Measurements from ENCODE around the gene CCNG2. TPM values are rescaled to one million over a fixed set of nuclear protein-coding genes. Genes with fewer than 3 reads are reported as not detected.

The CCNG2 gene
- total RNA-seq, 1 experiment from 2014 or later, result 10.6 TPM

DNA sequence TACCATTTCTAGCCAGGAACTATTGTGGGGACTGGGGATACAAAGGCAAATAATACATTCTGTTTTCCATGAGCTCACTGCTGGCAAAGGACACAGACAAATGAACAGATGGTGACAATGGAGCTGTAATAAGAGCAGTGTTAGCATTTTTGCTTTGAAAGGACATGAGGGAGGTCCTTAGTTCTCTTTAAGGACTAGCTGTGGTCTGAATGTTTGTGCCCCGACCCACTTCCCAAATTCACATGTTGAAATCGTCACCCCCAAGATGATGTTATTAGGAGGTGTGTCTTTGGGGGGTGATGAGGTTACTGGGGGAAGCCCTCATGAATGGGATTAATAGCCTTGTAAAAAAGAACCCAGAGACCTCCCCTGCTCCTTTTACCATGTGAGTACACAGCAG lies 30.3 kb downstream of the CCNG2 start:
- Histone ChIP-seq H3K14ac (ENCODE audit: insufficient read depth, low read length) (no peak overlapping the region), H3T11ph (ENCODE audit: low read length) (no peak overlapping the region), H3K27me3 (ENCODE audit: insufficient read depth, low read length) (no peaks in the 10 kb centered on the region), H2BK20ac (ENCODE audit: low read depth, low read length, poor library complexity, severe bottlenecking) (no peak overlapping the region), H3K23ac (ENCODE audit: insufficient read length, low read depth, low read length) (no peak overlapping the region), H2AK5ac (ENCODE audit: insufficient read length, low read length) (no peak overlapping the region), H3K79me2 (ENCODE audit: insufficient read depth, low read length) (no peaks in the 10 kb centered on the region), H3K4me1 (ENCODE audit: insufficient read depth, low read length) (no peaks in the 10 kb centered on the region), H3K4ac (ENCODE audit: low read depth, low read length) (no peak overlapping the region), H3K9me3 (ENCODE audit: control insufficient read depth, low read depth, low read length) (no peaks in the 10 kb centered on the region), H3K9ac (ENCODE audit: extremely low read depth, insufficient read length, low read length) (no peak overlapping the region), H4K8ac (replicated peaks; ENCODE audit: insufficient read length, low read depth, low read length) (no peak overlapping the region), H2BK120ac (ENCODE audit: low read depth, low read length, poor library complexity, severe bottlenecking) (no peak overlapping the region), H3K79me1 (ENCODE audit: insufficient read depth, low read depth, low read length, poor library complexity, severe bottlenecking) (no peaks in the 10 kb centered on the region), H3K4me2 (ENCODE audit: insufficient read depth, insufficient read length, low read length) (no peak overlapping the region), H3K18ac (ENCODE audit: insufficient read length, low read depth, low read length) (no peak overlapping the region), H2BK15ac (ENCODE audit: low read depth, low read length) (no peak overlapping the region), H3K27ac (ENCODE audit: insufficient read length, low read depth, low read length) (no peak overlapping the region), H4K5ac (ENCODE audit: insufficient read length, low read depth, low read length) (no peak overlapping the region), H2BK5ac (ENCODE audit: insufficient read length, low read length) (no peak overlapping the region), H2AFZ (ENCODE audit: low read length) (no peak overlapping the region), H4K91ac (ENCODE audit: insufficient read length, low read depth, low read length) (no peak overlapping the region), H2BK12ac (ENCODE audit: insufficient read length, low read depth, low read length) (no peak overlapping the region), H4K20me1 (ENCODE audit: control insufficient read depth, insufficient read depth, insufficient read length) (no peaks in the 10 kb centered on the region), H3K23me2 (ENCODE audit: insufficient read length, low read depth, low read length, poor library complexity, severe bottlenecking) (no peaks in the 10 kb centered on the region), H3K56ac (ENCODE audit: insufficient read length, low read depth, low read length) (no peak overlapping the region)
- no peak for DNase-seq
- Mint-ChIP-seq H3K4me1 (peaks cover 3 to 5% of the 10 kb centered on the region in 2 experiments; a peak in 2 of 4 replicates), H3K27me3 (ENCODE audit: low read depth) (peaks cover 33% of the 10 kb centered on the region), H3K36me3 (ENCODE audit: insufficient read depth in 1 of 3, low read depth in 3 of 3) (no peaks in the 10 kb centered on the region), H3K27ac (no peak overlapping the region), H3K9me3 (no peaks in the 10 kb centered on the region), H3K4me3 (no peak overlapping the region)
- TF ChIP-seq, protein P1, sequence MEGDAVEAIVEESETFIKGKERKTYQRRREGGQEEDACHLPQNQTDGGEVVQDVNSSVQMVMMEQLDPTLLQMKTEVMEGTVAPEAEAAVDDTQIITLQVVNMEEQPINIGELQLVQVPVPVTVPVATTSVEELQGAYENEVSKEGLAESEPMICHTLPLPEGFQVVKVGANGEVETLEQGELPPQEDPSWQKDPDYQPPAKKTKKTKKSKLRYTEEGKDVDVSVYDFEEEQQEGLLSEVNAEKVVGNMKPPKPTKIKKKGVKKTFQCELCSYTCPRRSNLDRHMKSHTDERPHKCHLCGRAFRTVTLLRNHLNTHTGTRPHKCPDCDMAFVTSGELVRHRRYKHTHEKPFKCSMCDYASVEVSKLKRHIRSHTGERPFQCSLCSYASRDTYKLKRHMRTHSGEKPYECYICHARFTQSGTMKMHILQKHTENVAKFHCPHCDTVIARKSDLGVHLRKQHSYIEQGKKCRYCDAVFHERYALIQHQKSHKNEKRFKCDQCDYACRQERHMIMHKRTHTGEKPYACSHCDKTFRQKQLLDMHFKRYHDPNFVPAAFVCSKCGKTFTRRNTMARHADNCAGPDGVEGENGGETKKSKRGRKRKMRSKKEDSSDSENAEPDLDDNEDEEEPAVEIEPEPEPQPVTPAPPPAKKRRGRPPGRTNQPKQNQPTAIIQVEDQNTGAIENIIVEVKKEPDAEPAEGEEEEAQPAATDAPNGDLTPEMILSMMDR (conservative IDR thresholded peaks at IDR 0.05), result no peak
- WGBS (ENCODE audit: extremely low coverage, insufficient read length, low lambda C conversion rate), result no CpG with 5 or more reads among the region's 2 CpGs

All from H9 (cell line).